Calu3 (cell line): ENCODE data around the gene IL20. TPM values are rescaled to one million over a fixed set of nuclear protein-coding genes. Genes with fewer than 3 reads are reported as not detected.

ENCODE experiments used
- Bru-seq: library from RNA; stranded (reverse); fragments of 400-500 nt; gene quantifications from one replicate; lab custom pipeline; 2021; lab: Mats Ljungman, UMichigan
- BruChase-seq, 2 experiments: library from RNA; stranded (reverse); fragments of 400-500 nt; gene quantifications; one replicate each; lab custom pipeline; 2021; lab: Mats Ljungman, UMichigan
- BruUV-seq: library from RNA; stranded (reverse); fragments of 400-500 nt; replicated peaks from 2 replicates; lab custom pipeline; 2021; lab: Mats Ljungman, UMichigan
- CTCF ChIA-PET: fragments of 300-600 bp; sonication (Branson Sonifier 250); formaldehyde crosslinking; loops from one replicate; lab custom pipeline; 2022; ENCODE audit warnings: antibody characterized with exemption; lab: Charles Lee
- DNase-seq: peaks from one replicate; pipeline ENCODE4 v3.0.0; 2022
- H3K27ac Mint-ChIP-seq: one replicate; pipeline ENCODE4 v1.8.0; 2022; ENCODE audit warnings: mixed read lengths; ENCODE audit not compliant: unreplicated experiment
- H3K27me3 Mint-ChIP-seq: one replicate; pipeline ENCODE4 v1.8.0; 2022; ENCODE audit warnings: mixed read lengths; ENCODE audit not compliant: unreplicated experiment
- H3K36me3 Mint-ChIP-seq: one replicate; pipeline ENCODE4 v1.8.0; 2022; ENCODE audit warnings: mild to moderate bottlenecking, moderate library complexity, mixed read lengths; ENCODE audit not compliant: insufficient read depth, unreplicated experiment
- H3K4me1 Mint-ChIP-seq: one replicate; pipeline ENCODE4 v1.8.0; 2022; ENCODE audit warnings: mild to moderate bottlenecking, low read depth, mixed read lengths; ENCODE audit not compliant: unreplicated experiment
- H3K4me3 Mint-ChIP-seq: one replicate; pipeline ENCODE4 v1.8.0; 2022; ENCODE audit warnings: mild to moderate bottlenecking, low read depth, moderate library complexity, mixed read lengths; ENCODE audit not compliant: unreplicated experiment
- H3K9me3 Mint-ChIP-seq: one replicate; pipeline ENCODE4 v1.8.0; 2022; ENCODE audit warnings: low read depth, mixed read lengths; ENCODE audit not compliant: unreplicated experiment
- CTCF ChIP-seq: fragments of 200-600 bp; IDR thresholded peaks from one replicate; pipeline ENCODE4 v1.8.0; 2022; ENCODE audit warnings: antibody characterized with exemption; ENCODE audit not compliant: unreplicated experiment
- intact Hi-C: fragments of 100-400 bp; cut with micrococcal nuclease; formaldehyde crosslinking; loops from one replicate; pipeline ENCODE4 v1.10.0; 2022; ENCODE audit not compliant: unreplicated experiment
- long read RNA-seq: library from polyadenylated mRNA; stranded (forward); transcript quantifications from one replicate; pipeline ENCODE4 v2.0.0, GENCODE V29; 2022
- total RNA-seq: library from RNA; stranded (reverse); gene quantifications from 2 replicates; pipeline ENCODE4 v1.2.3, GENCODE V29; 2022

Gene IL20
- total RNA-seq, result not detected in 2 replicates
- not detected for Bru-seq, nascent RNA
- BruChase-seq, experiment 1, labeled RNA remaining after a 6-hour chase, result not detected
- BruChase-seq, experiment 2, labeled RNA remaining after a 2-hour chase, result not detected
- long read RNA-seq, result 0 reads

- TF ChIP-seq CTCF, result peak; percentile 86
- DNase-seq, result peak; percentile 88
- H3K27ac Mint-ChIP-seq, result no peak within 1 kb of the TSS
- H3K9me3 Mint-ChIP-seq, result peaks cover 2% of the 10 kb centered on the region
- no peaks in the 10 kb centered on the region for H3K36me3 Mint-ChIP-seq
- intact Hi-C loops, result loop anchor here (2.0 kb wide), 2 partner anchors 46 to 114 kb away; no protein-coding TSS in a partner anchor
- no peak within 1 kb of the TSS for H3K4me3 Mint-ChIP-seq
- no peaks in the 10 kb centered on the region for H3K4me1 Mint-ChIP-seq
- peaks cover 85% of the 10 kb centered on the region for H3K27me3 Mint-ChIP-seq
- CTCF ChIA-PET, result interaction anchor here (0.7 to 1.1 kb wide), 3 partner anchors 10 to 117 kb away, joined by 3 to 4 read pairs (median 3); no protein-coding TSS in a partner anchor
- no TSS peak for BruUV-seq
Measured at GRCh38 chr1:206864939-206865671, at the start of gene IL20. TSS of gene IL20 (plus strand) at chr1:206865623. CDS start at chr1:206865853, 230 bp downstream.

- H3K9me3 Mint-ChIP-seq, result peaks cover 5% of the 10 kb centered on the region
- no peak overlapping the region for H3K27ac Mint-ChIP-seq
- intact Hi-C loops, result no loop called here
- H3K27me3 Mint-ChIP-seq, result peaks cover 67% of the 10 kb centered on the region
- H3K4me1 Mint-ChIP-seq, result no peaks in the 10 kb centered on the region
- H3K36me3 Mint-ChIP-seq, result no peaks in the 10 kb centered on the region
- no peak for DNase-seq
- CTCF ChIA-PET, result interaction anchor here (0.6 kb wide), 1 partner anchor 165 kb away, joined by 4 read pairs; no protein-coding TSS in a partner anchor
- BruUV-seq, result no TSS peak
- TF ChIP-seq CTCF, result no peak
- no peak overlapping the region for H3K4me3 Mint-ChIP-seq
Measured at GRCh38 chr1:206816390-206817287, 48.8 kb upstream of the IL20 start.

- no TSS peak for BruUV-seq
- no peaks in the 10 kb centered on the region for H3K9me3 Mint-ChIP-seq
- no peak for DNase-seq
- TF ChIP-seq CTCF, result no peak
- no peak overlapping the region for H3K4me3 Mint-ChIP-seq
- H3K27me3 Mint-ChIP-seq, result peaks cover 67% of the 10 kb centered on the region
- CTCF ChIA-PET, result interaction anchor here (0.6 kb wide), 1 partner anchor 92 kb away, joined by 3 read pairs; no protein-coding TSS in a partner anchor
- intact Hi-C loops, result no loop called here
- no peaks in the 10 kb centered on the region for H3K36me3 Mint-ChIP-seq
- H3K27ac Mint-ChIP-seq, result no peak overlapping the region
- peaks cover 7% of the 10 kb centered on the region for H3K4me1 Mint-ChIP-seq
Measured at GRCh38 chr1:206821493-206821892, 43.9 kb upstream of the IL20 start.

GRCh38 chr1:206823727-206824126, 41.7 kb upstream of the IL20 start:
- H3K4me3 Mint-ChIP-seq, result no peak overlapping the region
- H3K36me3 Mint-ChIP-seq, result no peaks in the 10 kb centered on the region
- peaks cover 7% of the 10 kb centered on the region for H3K4me1 Mint-ChIP-seq
- peaks cover 78% of the 10 kb centered on the region for H3K27me3 Mint-ChIP-seq
- TF ChIP-seq CTCF, result no peak
- no peak overlapping the region for H3K27ac Mint-ChIP-seq
- CTCF ChIA-PET, result no interaction called here
- intact Hi-C loops, result no loop called here
- H3K9me3 Mint-ChIP-seq, result no peaks in the 10 kb centered on the region
- BruUV-seq, result no TSS peak
- no peak for DNase-seq
